ENCODE measurements around the gene CARD19. TPM values are rescaled to one million over a fixed set of nuclear protein-coding genes. Genes with fewer than 3 reads are reported as not detected.

The CARD19 gene
- total and polyA plus RNA-seq, 2 of the 8 experiments (the other 6 are each of a cell fraction or from before 2014, with no cell fraction given): 21.2 to 112 TPM

DNA sequence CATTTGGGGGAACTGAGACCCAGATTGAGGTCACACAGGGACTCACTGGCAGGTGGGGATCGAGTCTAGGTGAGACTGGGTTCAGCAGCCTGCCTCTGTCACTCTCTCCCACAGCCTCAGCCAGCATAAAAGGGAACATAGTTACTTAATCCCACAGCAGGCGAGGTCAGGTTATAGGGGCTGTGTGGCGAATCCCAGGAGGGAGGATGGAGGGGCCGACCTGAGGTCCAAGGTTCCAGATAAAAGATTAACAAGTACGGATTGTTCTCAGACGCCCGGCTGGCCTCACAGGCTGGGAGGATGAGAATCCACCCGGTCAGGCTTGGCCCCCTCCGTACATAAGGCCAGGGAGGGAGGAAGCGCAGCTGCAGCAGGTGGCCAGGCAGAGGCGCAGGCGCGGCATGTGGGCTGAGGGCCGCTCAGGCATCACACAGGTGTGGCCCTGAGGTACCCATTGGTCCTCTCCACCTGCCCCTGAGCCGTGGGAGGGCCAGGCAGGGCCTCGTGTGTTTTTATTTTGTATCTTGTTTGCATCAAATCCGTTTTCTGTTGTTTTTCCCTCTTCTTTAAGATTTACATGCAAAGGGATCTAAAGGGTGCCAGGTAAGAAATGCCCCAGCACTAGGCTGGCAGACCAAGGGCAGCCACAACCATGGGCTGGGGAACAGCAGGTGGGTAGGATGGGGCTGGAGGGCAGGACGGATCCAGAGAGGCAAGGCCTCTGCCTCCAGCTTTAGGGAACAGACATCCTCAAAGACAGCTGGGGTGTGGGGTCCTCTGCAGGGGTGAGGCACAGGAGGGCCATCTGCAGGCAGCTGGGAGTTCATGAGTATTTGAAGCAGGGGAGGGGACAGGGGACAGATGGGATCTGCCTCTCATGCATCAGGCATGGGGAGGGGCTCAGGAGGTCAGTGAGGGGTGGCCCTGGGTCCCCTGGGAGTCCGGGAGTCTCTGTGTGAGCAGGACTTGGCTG lies 33.9 kb upstream of the CARD19 start:
- POLR2A ChIA-PET (ENCODE audit: partially characterized antibody): no interaction called here
- CTCF ChIA-PET (ENCODE audit: partially characterized antibody): interaction anchor here (0.8 to 1.7 kb wide), 3 partner anchors 10 to 92 kb away, joined by 3 to 6 read pairs (median 6); no protein-coding TSS in a partner anchor
- H3K79me2 ChIP-seq (ENCODE audit: control insufficient read depth in 1 of 2, insufficient read depth in 2 of 2, low read length in 2 of 2): no peaks in the 10 kb centered on the region

More for the DNA sequence above, 33.9 kb upstream of the CARD19 start:
- H3K9ac ChIP-seq (replicated peaks in 1 of 4; ENCODE audit: extremely low read depth in 1 of 4, low read depth in 3 of 4, low read length in 3 of 4): no peak overlapping the region
- H3K79me1 ChIP-seq (ENCODE audit: low read depth, low read length): peaks cover 2% of the 10 kb centered on the region; the same call in 1 of the 2 replicates
- H3K27me3 ChIP-seq (replicated peaks in 1 of 4; ENCODE audit: control insufficient read depth in 3 of 4, extremely low read depth in 1 of 4, insufficient read depth in 3 of 4, low read length in 3 of 4): peaks cover 0 to 16% (median 7%) of the 10 kb centered on the region in 4 experiments; a peak in 5 of 7 replicates
- H3K4me1 ChIP-seq (replicated peaks in 1 of 4; ENCODE audit: control insufficient read depth in 3 of 4, insufficient read depth in 4 of 4, low read length in 3 of 4): peaks cover 0 to 30% (median 18%) of the 10 kb centered on the region in 4 experiments; a peak in 6 of 7 replicates
- no peak overlapping the region for H3K27ac ChIP-seq (ENCODE audit: low read depth, low read length)
- H3K18ac ChIP-seq (ENCODE audit: extremely low read depth, low read length): peak overlapping the region; percentile 87
- H2BK20ac ChIP-seq (ENCODE audit: low read length): 0 out of 2 replicates have a peak overlapping the region, but pooled peaks have one; percentile 21
- H2BK120ac ChIP-seq (replicated peaks; ENCODE audit: low read depth, low read length): no peak overlapping the region
- H4K91ac ChIP-seq (replicated peaks; ENCODE audit: insufficient read length, low read length): no peak overlapping the region
- H3K56ac ChIP-seq (replicated peaks; ENCODE audit: insufficient read length, low read depth, low read length): no peak overlapping the region
- FAIRE-seq (no peak), DNase-seq (ENCODE audit: low read depth in 1 of 2, low spot score in 2 of 2) (peak in 1 of 2 experiments; percentile 59)
- no peak overlapping the region for H2BK15ac ChIP-seq (ENCODE audit: low read length)
- peak overlapping the region; percentile 92 for H2AK5ac ChIP-seq (ENCODE audit: low read depth, low read length)
- no peak overlapping the region for H2AFZ ChIP-seq (ENCODE audit: low read length)
- H4K5ac ChIP-seq (ENCODE audit: insufficient read length, low read depth, low read length): no peak overlapping the region
- H3K9me3 ChIP-seq (ENCODE audit: insufficient read depth in 2 of 2, low read depth in 1 of 2, low read length in 1 of 2): no peaks in the 10 kb centered on the region
- no peak overlapping the region for H3K14ac ChIP-seq (ENCODE audit: insufficient read length)
- 70% methylated on average over 19 of the region's 19 CpGs; no CpG with 5 or more reads in 1 of the 2 experiments for WGBS, 2 experiments (ENCODE audit: extremely low coverage in 1 of 2, insufficient coverage in 1 of 2, insufficient read length in 1 of 2, insufficient replicate concordance in 2 of 2, low coverage in 1 of 2, low lambda C conversion rate in 2 of 2, missing lambda C conversion rate in 1 of 2)
- H4K20me1 ChIP-seq (replicated peaks in 1 of 2; ENCODE audit: control insufficient read depth in 1 of 2, insufficient read depth in 2 of 2, low read length in 2 of 2): no peaks in the 10 kb centered on the region
- H3K23ac ChIP-seq (ENCODE audit: insufficient read length): no peak overlapping the region
- no peaks in the 10 kb centered on the region for H3K36me3 ChIP-seq (ENCODE audit: control insufficient read depth in 2 of 4, insufficient read depth in 4 of 4, low read length in 3 of 4)
- TF ChIP-seq, protein P1, sequence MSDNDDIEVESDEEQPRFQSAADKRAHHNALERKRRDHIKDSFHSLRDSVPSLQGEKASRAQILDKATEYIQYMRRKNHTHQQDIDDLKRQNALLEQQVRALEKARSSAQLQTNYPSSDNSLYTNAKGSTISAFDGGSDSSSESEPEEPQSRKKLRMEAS (IDR thresholded peaks at IDR 0.05): peak; percentile 74
- peak; percentile 46 to 58 for TF ChIP-seq RAD21 (IDR thresholded peaks at IDR 0.05 in 1 of 2, conservative IDR thresholded peaks at IDR 0.05 in 1 of 2; ENCODE audit: low read depth in 2 of 2, low read length in 2 of 2)
- TF ChIP-seq, protein P2, sequence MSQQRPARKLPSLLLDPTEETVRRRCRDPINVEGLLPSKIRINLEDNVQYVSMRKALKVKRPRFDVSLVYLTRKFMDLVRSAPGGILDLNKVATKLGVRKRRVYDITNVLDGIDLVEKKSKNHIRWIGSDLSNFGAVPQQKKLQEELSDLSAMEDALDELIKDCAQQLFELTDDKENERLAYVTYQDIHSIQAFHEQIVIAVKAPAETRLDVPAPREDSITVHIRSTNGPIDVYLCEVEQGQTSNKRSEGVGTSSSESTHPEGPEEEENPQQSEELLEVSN (IDR thresholded peaks at IDR 0.05): 0 out of 2 replicates have a peak, but pooled peaks have one; percentile 18
- TF ChIP-seq JUND (IDR thresholded peaks at IDR 0.05; ENCODE audit: low read length): no peak
- 0 out of 2 replicates have a peak, but pooled peaks have one; percentile 17 for TF ChIP-seq TCF12 (IDR thresholded peaks at IDR 0.05; ENCODE audit: low read depth, low read length)
- TF ChIP-seq, protein P3, sequence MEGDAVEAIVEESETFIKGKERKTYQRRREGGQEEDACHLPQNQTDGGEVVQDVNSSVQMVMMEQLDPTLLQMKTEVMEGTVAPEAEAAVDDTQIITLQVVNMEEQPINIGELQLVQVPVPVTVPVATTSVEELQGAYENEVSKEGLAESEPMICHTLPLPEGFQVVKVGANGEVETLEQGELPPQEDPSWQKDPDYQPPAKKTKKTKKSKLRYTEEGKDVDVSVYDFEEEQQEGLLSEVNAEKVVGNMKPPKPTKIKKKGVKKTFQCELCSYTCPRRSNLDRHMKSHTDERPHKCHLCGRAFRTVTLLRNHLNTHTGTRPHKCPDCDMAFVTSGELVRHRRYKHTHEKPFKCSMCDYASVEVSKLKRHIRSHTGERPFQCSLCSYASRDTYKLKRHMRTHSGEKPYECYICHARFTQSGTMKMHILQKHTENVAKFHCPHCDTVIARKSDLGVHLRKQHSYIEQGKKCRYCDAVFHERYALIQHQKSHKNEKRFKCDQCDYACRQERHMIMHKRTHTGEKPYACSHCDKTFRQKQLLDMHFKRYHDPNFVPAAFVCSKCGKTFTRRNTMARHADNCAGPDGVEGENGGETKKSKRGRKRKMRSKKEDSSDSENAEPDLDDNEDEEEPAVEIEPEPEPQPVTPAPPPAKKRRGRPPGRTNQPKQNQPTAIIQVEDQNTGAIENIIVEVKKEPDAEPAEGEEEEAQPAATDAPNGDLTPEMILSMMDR (IDR thresholded peaks at IDR 0.05; ENCODE audit: control extremely low read depth in 1 of 3, insufficient read depth in 1 of 3, low read depth in 1 of 3, low read length in 3 of 3): peak in 2 of 3 experiments; percentile 20 to 44; a peak in 2 of 4 replicates
- H2BK5ac ChIP-seq (ENCODE audit: low read depth, low read length): no peak overlapping the region
- H3K4ac ChIP-seq (replicated peaks; ENCODE audit: insufficient read length, low read depth, low read length): no peak overlapping the region
- H3K4me2 ChIP-seq (ENCODE audit: insufficient read depth in 1 of 2, low read depth in 2 of 2, low read length in 2 of 2): no peak overlapping the region
- H4K8ac ChIP-seq (ENCODE audit: extremely low read depth, insufficient read depth, low read length): peak overlapping the region; percentile 38; the same call in 1 of the 2 replicates
- no peak overlapping the region for H3K4me3 ChIP-seq (ENCODE audit: extremely low read depth in 1 of 4, insufficient read depth in 2 of 4, low read depth in 3 of 4, low read length in 4 of 4)
- 0 out of 2 replicates have a peak overlapping the region, but pooled peaks have one; percentile 29 for H2BK12ac ChIP-seq (ENCODE audit: low read depth, low read length)
- peaks cover 3% of the 10 kb centered on the region; the same call in 1 of the 2 replicates for H3K23me2 ChIP-seq (ENCODE audit: low read depth, low read length)

Data from H1 (cell line).